Stimulated activated memory B cell treated with anti-CD40 and anti-IgM and Interleukin-4, amounts not matched to agents 10 μg/mL and 1 μg/mL and 100 μg/mL, for 72 hours (primary cell): ENCODE data around the gene SPATS2.
A peak's percentile ranks its signal among the peaks of the same experiment; 100 is the strongest.

ENCODE experiments used
- ATAC-seq: fragments of 150-1000 bp; cut with Tn5 transposase; 2 replicates; pipeline ENCODE4 v1.10.0; 2021
- H3K27ac Mint-ChIP-seq: one replicate; pipeline ENCODE4 v1.8.0; 2022; ENCODE audit warnings: mild to moderate bottlenecking, mixed read lengths
- H3K27me3 Mint-ChIP-seq: one replicate; pipeline ENCODE4 v1.8.0; 2022; ENCODE audit warnings: mixed read lengths
- H3K36me3 Mint-ChIP-seq: one replicate; pipeline ENCODE4 v1.8.0; 2022; ENCODE audit warnings: mixed read lengths
- H3K4me1 Mint-ChIP-seq: one replicate; pipeline ENCODE4 v1.8.0; 2022; ENCODE audit warnings: mixed read lengths
- H3K4me3 Mint-ChIP-seq: one replicate; pipeline ENCODE4 v1.8.0; 2022; ENCODE audit warnings: mild to moderate bottlenecking, moderate library complexity, mixed read lengths
- H3K9me3 Mint-ChIP-seq: one replicate; pipeline ENCODE4 v1.8.0; 2022; ENCODE audit warnings: mixed read lengths

The SPATS2 gene

DNA sequence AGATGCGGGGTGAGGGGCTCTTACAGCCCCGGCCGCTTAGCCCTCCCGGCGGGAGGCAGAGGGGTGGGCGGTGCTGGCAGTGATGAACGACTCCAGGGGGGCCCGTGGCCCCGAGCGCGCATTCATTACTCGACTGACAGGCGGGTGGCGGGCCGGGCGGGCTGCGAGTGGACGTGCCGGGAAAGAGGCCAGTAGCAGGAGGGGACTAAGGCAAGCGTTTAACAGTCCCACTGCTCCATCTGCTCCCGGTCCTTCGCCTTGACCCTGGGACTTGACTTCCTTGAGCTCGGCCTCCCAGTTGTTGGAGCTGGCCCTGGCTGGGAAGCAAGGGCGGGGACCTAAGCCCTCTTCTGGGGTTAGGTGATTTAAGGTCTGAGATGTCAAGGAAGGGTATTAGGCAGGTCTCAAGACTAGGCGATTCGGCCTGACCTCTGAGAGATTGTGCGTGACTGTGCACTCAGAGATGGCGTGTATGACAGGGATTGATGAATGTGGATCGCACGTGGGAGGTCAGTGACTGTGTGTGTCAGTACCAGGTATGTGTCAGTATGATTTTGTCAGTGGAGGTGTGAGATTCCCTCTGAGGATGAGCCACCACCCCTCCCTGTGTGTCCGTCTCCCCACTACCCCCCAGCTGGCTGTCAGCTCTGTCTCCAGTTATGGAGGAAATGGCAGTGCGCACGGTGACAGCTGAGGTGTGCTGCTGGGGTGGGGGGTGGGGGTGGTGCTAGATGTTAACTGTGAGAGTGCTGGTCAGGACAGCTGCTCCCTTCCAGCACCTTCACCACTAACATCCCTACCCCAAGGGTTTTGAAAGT lies 24.1 kb upstream of the SPATS2 start:
- Mint-ChIP-seq H3K4me1 (peaks cover 56% of the 10 kb centered on the region), H3K27ac (no peak overlapping the region), H3K36me3 (no peaks in the 10 kb centered on the region), H3K4me3 (peak overlapping the region; percentile 54), H3K9me3 (no peaks in the 10 kb centered on the region), H3K27me3 (peaks cover 79% of the 10 kb centered on the region)
- ATAC-seq, result no peak

DNA sequence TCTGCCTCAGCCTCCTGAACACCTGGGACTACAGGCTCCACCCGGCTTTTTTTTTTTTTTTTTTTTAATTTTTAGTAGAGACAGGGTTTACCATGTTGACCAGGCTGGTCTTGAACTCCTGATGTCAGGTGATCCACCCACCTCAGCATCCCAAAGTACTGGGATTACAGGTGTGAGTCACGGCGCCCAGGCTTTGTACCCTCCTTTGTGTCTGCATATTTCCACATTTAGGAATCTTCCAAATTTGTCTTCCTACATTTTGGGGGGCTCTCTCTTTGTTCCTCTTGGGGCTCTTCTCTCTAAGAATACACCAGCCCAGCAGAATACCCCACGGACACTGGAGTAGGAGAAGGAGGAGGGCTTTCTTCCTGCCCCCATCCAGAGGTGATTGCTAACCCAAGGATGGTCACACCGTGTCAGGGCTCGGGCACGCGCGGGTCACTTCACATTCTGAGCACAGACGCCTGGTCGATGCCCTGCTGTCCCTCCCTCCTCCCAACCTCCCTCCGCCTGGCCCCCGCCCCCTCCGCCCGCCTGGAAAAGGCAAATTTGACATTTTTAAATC lies 22.7 kb upstream of the SPATS2 start:
- peaks cover 80% of the 10 kb centered on the region for H3K27me3 Mint-ChIP-seq
- H3K4me1 Mint-ChIP-seq, result peaks cover 58% of the 10 kb centered on the region
- H3K9me3 Mint-ChIP-seq, result no peaks in the 10 kb centered on the region
- H3K36me3 Mint-ChIP-seq, result no peaks in the 10 kb centered on the region
- ATAC-seq, result no peak
- peak overlapping the region; percentile 51 for H3K4me3 Mint-ChIP-seq
- no peak overlapping the region for H3K27ac Mint-ChIP-seq

DNA sequence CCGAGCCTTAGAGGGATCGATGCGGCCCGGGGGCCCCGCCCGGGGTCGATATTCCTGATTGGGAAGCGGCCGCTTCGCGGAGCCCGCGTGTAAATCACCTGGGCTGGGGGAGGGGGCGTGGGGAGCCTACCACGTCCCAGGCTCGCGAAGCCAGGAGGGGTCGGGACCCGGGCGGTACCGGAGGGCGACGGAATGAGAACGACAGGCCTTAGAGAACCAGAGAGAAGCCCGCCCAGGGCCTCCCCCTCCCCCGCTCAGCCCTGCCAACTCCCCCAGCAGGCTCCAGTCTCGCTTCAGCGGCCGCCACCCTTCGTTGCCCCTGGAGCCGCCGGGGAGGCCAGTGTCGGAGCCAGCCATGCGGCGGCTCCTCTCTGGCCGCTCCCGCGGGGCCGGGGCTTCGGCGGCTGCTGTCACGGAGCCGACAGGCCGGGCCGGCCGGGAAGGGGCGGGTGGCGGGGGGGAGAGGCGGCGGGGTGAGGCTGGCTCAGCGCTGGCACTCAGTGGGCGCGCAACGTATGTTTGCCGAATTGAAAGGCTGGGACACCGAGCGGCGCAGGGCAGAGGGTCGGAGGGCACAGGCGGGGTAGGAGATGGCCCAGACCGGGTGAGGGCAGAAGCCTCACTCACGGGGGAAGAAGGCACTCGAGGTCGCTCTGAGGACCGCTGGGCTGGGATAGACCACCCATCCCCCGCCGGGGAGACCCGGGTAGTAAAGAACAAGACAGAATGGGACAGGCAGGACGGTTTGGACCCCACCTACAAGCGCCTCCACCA lies 22.0 kb upstream of the SPATS2 start:
- H3K4me1 Mint-ChIP-seq, result peaks cover 58% of the 10 kb centered on the region
- peak; percentile 63 for ATAC-seq
- H3K9me3 Mint-ChIP-seq, result no peaks in the 10 kb centered on the region
- peak overlapping the region; percentile 78 for H3K4me3 Mint-ChIP-seq
- H3K36me3 Mint-ChIP-seq, result no peaks in the 10 kb centered on the region
- peak overlapping the region; percentile 32 for H3K27ac Mint-ChIP-seq
- peaks cover 80% of the 10 kb centered on the region for H3K27me3 Mint-ChIP-seq

DNA sequence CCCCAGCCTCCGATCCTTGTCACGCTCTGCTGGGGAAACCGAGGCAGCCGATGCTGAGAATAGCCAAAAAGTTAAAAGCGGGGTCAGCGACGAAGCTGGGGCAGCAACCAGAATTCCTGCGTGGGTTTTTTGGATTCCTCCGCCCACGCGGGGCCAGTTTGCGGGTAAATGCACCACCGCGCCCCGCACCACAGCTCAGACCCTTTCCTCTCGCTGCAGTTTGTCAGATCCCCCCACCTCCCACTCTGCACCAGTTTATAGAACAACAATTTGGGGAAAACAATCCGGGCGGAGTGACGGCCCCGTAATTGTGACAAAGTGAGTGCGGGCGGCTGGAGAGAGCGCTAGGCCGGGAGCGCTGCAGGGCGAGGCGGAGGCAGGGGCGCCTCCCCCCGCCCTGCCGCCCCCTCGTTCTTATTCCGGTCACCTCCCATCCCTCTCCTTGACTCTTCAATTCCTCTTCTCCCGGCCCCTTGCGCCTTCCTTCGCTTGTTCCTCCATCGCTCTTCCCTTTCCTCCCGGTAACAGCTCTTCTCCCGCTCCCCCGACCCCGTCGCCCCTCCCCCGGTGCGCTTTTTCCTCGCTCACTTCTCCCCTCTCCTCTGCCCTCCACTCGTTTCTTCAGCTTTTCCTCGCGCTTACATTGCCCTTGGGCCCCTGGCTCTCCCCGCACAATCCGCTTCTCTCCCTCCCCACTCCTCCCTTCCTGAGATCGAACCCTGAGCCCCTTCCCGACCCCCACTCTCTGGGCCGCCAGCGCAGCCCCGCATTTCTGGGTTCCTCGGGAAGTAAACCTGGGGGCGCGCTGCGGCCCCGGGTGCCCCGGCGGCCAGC lies 21.2 kb upstream of the SPATS2 start:
- no peaks in the 10 kb centered on the region for H3K36me3 Mint-ChIP-seq
- H3K27me3 Mint-ChIP-seq, result peaks cover 83% of the 10 kb centered on the region
- peaks cover 58% of the 10 kb centered on the region for H3K4me1 Mint-ChIP-seq
- peak overlapping the region; percentile 71 for H3K27ac Mint-ChIP-seq
- H3K9me3 Mint-ChIP-seq, result no peaks in the 10 kb centered on the region
- no peak for ATAC-seq
- peak overlapping the region; percentile 78 for H3K4me3 Mint-ChIP-seq

DNA sequence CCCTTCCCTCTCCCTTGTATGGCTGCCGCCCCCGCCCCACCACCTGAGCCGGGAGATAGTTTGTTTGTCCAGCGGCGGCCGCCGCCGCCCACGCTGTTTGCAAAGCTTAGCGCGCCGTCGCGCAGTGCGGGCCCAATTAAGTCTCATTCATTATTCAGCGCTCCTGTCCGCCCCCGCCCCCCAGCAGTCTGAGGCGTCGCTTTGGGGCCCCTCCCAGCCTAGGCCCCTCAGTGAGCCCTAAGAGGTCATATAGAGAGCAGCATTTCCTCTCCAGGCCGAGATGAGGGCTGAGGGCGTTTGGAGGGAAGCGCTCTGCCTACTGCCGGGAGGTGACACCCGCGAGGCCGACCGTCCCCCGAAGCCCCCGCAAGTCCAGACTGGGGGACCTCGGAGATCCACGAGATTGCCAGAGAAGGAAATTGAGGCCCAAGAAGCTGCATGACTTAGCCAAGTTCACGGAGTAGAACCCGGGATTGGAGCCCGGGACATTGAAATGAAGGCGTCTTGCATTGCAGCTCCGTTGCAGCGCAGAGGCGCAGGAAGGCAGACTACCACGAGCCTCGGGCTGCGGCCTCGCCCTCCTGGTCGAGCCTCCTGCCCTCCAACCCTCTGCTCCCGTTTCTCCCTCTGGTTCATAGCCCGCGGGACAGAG lies 20.5 kb upstream of the SPATS2 start, which contains the start of gene DNAJC22:
DNAJC22 (plus strand) TSS at position 230 of the 652 bp plus-strand sequence. CDS start 1,985 bp downstream, outside the sequence.
- Mint-ChIP-seq H3K27me3 (peaks cover 90% of the 10 kb centered on the region), H3K36me3 (no peaks in the 10 kb centered on the region), H3K9me3 (no peaks in the 10 kb centered on the region), H3K4me3 (peak within 1 kb of the TSS; percentile 78), H3K27ac (peak within 1 kb of the TSS; percentile 71), H3K4me1 (peaks cover 58% of the 10 kb centered on the region)
- no peak for ATAC-seq

DNA sequence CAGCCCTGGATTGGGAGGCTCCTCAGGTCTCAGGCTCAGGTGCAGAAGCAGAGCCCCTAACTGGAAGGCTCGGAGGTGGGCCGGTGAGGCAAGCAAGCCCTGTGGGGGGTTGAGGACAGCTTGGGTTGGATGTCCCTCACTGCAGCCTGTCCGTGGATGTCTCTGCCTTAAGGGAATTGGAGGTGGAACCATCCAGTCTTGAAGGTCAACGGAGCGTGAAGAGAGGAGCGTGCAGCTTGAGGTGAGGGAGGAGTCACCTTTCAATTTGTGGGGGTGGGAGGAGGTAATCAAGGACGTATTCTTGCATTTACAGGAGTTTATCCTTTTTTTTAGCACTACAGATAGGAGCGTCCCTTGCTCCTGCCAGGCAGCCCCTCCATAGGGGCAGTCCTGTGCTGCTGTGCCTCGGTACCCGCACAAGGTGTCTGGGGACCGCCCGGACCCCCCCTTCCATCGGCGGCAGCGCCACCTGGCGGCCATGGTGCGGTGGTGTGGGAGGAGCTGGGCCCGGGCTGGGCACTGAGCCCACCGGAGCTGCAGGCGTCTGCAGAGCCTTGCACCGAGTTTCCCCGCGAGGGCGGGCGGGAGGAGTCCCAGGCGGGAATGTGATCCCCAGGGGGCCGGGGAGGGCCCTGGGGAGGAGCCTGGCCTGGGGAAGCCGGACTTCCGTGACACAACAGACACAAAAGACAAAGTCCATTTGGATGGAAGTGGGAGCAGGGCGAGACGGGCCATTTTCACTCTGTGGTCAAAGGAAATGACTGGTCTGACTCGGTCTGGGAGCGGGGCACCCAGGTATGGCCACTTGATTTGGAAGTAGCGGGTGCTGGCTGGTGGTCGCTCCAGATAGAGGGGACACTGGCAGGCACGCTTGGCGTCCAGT lies 19.7 kb upstream of the SPATS2 start:
- Mint-ChIP-seq H3K36me3 (no peaks in the 10 kb centered on the region), H3K4me3 (peak overlapping the region; percentile 78), H3K27me3 (peaks cover 98% of the 10 kb centered on the region), H3K9me3 (no peaks in the 10 kb centered on the region), H3K4me1 (peaks cover 57% of the 10 kb centered on the region), H3K27ac (peak overlapping the region; percentile 71)
- peak; percentile 78 for ATAC-seq

DNA sequence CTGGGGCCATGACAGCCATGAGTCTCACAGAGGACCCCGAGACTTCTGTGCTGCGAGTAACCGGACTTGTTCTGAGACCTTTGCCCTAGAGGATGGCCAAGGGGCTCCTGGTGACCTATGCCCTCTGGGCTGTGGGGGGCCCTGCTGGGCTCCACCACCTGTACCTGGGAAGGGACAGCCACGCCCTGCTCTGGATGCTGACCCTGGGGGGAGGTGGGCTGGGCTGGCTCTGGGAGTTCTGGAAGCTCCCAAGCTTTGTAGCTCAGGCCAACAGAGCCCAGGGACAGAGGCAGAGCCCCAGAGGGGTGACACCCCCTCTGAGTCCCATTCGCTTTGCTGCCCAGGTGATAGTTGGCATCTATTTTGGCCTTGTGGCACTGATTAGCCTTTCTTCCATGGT lies 18.5 kb upstream of the SPATS2 start:
- H3K36me3 Mint-ChIP-seq, result no peaks in the 10 kb centered on the region
- no peak for ATAC-seq
- H3K4me1 Mint-ChIP-seq, result peaks cover 44% of the 10 kb centered on the region
- no peak overlapping the region for H3K4me3 Mint-ChIP-seq
- H3K27me3 Mint-ChIP-seq, result peaks cover 96% of the 10 kb centered on the region
- no peak overlapping the region for H3K27ac Mint-ChIP-seq
- no peaks in the 10 kb centered on the region for H3K9me3 Mint-ChIP-seq

DNA sequence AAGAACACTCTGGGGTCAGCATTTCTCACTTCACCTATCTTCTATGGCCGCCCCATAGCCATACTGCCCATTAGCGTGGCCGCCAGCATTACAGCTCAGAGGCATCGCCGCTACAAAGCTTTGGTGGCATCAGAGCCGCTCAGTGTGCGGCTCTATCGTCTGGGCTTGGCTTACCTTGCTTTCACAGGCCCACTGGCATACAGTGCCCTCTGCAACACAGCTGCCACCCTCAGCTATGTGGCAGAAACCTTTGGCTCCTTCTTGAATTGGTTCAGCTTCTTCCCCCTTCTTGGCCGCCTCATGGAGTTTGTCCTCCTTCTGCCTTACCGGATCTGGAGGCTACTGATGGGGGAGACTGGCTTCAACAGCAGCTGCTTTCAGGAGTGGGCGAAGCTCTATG lies 18.0 kb upstream of the SPATS2 start:
- H3K9me3 Mint-ChIP-seq, result no peaks in the 10 kb centered on the region
- no peaks in the 10 kb centered on the region for H3K36me3 Mint-ChIP-seq
- H3K27ac Mint-ChIP-seq, result no peak overlapping the region
- H3K4me1 Mint-ChIP-seq, result peaks cover 39% of the 10 kb centered on the region
- ATAC-seq, result no peak
- no peak overlapping the region for H3K4me3 Mint-ChIP-seq
- H3K27me3 Mint-ChIP-seq, result peaks cover 95% of the 10 kb centered on the region

DNA sequence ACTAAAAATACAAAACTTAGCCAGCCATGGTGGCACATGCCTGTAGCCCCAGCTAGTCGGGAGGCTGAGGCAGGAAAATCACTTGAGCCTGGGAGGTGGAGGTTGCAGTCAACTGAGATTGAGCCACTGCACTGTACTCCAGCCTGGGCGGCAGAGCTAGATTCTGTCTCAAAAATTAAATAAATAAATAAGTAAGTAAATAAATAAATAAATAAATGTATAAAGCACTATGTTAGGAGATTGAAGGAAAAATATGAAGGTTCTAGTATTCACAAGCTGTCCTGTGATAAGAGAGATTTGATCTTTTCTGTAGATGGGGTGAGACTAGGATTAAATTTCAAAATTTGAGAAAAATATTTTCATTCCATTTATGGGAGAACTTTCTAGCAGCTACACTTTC lies 14.9 kb upstream of the SPATS2 start:
- H3K36me3 Mint-ChIP-seq, result no peaks in the 10 kb centered on the region
- no peak overlapping the region for H3K4me3 Mint-ChIP-seq
- peaks cover 72% of the 10 kb centered on the region for H3K27me3 Mint-ChIP-seq
- H3K4me1 Mint-ChIP-seq, result peaks cover 10% of the 10 kb centered on the region
- no peaks in the 10 kb centered on the region for H3K9me3 Mint-ChIP-seq
- no peak overlapping the region for H3K27ac Mint-ChIP-seq
- no peak for ATAC-seq

DNA sequence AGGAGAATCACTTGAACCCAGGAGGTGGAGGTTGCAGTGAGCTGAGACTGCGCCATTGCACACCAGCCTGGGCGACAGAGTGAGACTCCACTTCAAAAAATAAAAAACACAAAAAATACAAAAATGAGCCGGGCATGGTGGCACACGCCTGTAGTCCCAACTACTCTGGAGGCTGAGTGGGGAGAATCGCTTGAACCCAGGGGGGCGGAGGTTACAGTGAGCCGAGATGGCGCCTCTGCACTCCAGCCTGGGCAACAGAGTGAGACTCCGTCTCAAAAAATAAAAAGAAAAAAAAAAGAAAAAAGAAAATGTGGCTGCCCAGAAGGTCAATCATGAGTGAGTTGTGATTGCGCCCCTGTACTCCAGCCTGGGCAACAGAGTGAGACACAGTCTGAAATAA lies 11.3 kb upstream of the SPATS2 start:
- Mint-ChIP-seq H3K27ac (no peak overlapping the region), H3K36me3 (no peaks in the 10 kb centered on the region), H3K9me3 (no peaks in the 10 kb centered on the region), H3K4me3 (no peak overlapping the region), H3K27me3 (peaks cover 41% of the 10 kb centered on the region), H3K4me1 (peaks cover 9% of the 10 kb centered on the region)
- no peak for ATAC-seq

DNA sequence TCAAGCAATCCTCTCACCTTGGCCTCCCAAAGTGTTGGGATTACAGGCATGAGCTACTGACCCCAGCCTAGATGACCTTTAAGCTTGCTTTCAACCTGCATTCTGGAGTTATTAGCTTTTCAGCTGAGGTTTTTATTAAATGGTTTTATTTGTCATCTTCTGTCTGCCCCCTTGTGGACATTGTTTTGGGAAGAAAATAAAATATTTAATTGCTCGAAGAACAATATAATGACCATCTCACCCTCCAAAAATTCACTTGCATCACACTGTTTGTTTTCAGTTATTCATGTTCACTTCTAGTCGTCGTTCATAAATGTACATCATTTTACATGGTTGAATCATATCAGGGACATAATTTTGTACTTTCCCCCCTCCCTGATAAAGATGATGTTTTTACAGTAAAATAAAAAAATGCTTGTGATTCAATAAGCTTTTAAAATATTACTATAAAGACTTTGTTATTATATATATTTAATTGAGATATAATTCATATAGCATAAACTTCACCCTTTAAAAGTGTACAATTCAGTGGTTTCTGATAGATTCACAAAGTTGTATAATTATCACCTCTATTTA lies 10.1 kb upstream of the SPATS2 start:
- no peaks in the 10 kb centered on the region for H3K36me3 Mint-ChIP-seq
- peaks cover 32% of the 10 kb centered on the region for H3K27me3 Mint-ChIP-seq
- peaks cover 9% of the 10 kb centered on the region for H3K4me1 Mint-ChIP-seq
- no peak overlapping the region for H3K4me3 Mint-ChIP-seq
- no peak for ATAC-seq
- no peaks in the 10 kb centered on the region for H3K9me3 Mint-ChIP-seq
- H3K27ac Mint-ChIP-seq, result no peak overlapping the region

DNA sequence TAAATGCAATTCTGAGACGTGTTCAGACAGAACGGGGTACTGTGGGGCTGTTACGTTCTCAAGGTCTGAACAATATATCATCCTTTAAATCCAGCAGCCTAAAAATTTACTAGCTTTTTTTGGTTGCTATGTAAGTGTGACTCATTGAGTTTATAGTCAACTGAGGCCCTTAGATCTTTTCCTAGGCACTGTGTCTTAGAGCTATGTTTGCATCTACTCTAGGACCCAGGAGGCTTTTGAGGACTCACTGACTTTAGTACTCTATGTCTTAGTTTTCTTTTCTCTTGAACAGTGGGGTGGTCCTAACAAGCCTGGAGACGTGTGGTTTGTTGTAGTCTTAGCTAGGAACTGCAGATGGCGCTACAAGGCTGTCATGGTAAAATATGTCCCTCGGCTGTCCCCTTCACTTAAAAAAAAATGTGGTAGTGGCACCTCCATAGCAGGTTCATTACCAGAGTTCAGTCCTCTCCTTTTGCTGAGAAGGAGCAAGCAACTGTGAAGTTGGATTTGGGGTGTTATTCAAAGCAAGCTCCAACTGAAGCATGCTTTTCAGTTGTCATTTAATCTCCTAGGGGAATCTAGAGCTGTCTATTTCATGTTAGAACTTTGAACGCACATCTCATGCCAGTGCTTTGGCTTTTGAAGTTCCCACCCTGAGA lies 8.7 kb upstream of the SPATS2 start:
- ATAC-seq, result peak; percentile 83
- Mint-ChIP-seq H3K27me3 (peaks cover 20% of the 10 kb centered on the region), H3K4me1 (peaks cover 9% of the 10 kb centered on the region), H3K36me3 (no peaks in the 10 kb centered on the region), H3K27ac (no peak overlapping the region), H3K4me3 (no peak overlapping the region), H3K9me3 (no peaks in the 10 kb centered on the region)

DNA sequence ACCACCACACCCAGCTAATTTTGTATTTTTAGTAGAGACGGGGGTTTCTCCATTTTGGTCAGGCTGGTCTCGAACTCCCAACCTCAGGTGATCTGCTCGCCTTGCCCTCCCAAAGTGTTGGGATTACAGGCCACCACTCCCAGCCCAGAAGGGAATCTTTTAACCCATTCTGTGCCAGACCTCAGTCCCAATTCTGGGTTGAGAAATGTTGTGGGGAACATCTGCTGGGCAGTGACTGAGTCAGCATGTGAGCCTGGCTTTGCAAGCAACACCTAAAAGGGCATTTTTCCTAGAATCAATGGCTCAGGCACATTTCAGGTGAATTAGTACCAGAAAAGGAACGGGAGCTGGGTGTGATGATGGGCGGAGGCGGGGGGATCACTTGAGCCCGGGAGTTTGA lies 7.6 kb upstream of the SPATS2 start:
- ATAC-seq, result no peak
- H3K9me3 Mint-ChIP-seq, result no peaks in the 10 kb centered on the region

More for the DNA sequence above, 7.6 kb upstream of the SPATS2 start:
- H3K4me1 Mint-ChIP-seq, result peaks cover 9% of the 10 kb centered on the region
- H3K27me3 Mint-ChIP-seq, result peaks cover 12% of the 10 kb centered on the region
- H3K4me3 Mint-ChIP-seq, result no peak overlapping the region
- H3K36me3 Mint-ChIP-seq, result no peaks in the 10 kb centered on the region
- H3K27ac Mint-ChIP-seq, result no peak overlapping the region
